Upper lobe of left lung (tissue), 6 donors: ENCODE measurements around the gene SPATS2. TPM values are rescaled to one million over a fixed set of nuclear protein-coding genes. Genes with fewer than 3 reads are reported as not detected.
A peak's percentile ranks its signal among the peaks of the same experiment; 100 is the strongest.
"Not testable (repeated sequence)": the region's sequence is repeated elsewhere in the genome, so short reads cannot be mapped to it uniquely, and the experiment has no call there.

Experiments used
- ATAC-seq, 2 donors: fragments of 200-7000 bp; cut with Tn5 transposase; one replicate each; pipeline ENCODE4 v1.9.1; 2022; ENCODE audit warnings: mild to moderate bottlenecking in 2 of 2, moderate library complexity in 2 of 2; ENCODE audit not compliant: low FRiP score in 2 of 2
- DNase-seq, 2 donors: peaks; one replicate each; pipeline ENCODE4 v3.0.0-alpha.2; 2019 to 2020
- H3K27ac ChIP-seq, 4 donors: fragments of 200-600 bp; sonication (generic); one replicate each; pipeline ENCODE4 v1.5.1; 2016 to 2019
- H3K27me3 ChIP-seq, 4 donors: fragments of 200-600 bp; sonication (generic); one replicate each; pipeline ENCODE4 v1.5.1; 2017 to 2019
- H3K36me3 ChIP-seq, 4 donors: fragments of 200-600 bp; sonication (generic); one replicate each; pipeline ENCODE4 v1.5.1; 2016 to 2019
- H3K4me1 ChIP-seq, 4 donors: fragments of 200-600 bp; sonication (generic); one replicate each; pipeline ENCODE4 v1.5.1; 2018 to 2019
- H3K4me3 ChIP-seq, 4 donors: fragments of 200-600 bp; sonication (generic); one replicate each; pipeline ENCODE4 v1.5.1; 2017 to 2019; ENCODE audit warnings: mild to moderate bottlenecking in 2 of 4, moderate library complexity in 1 of 4
- H3K9me3 ChIP-seq, 4 donors: fragments of 200-600 bp; sonication (generic); one replicate each; pipeline ENCODE4 v1.5.1; 2018 to 2019
- EP300 ChIP-seq, 4 donors: sonication (generic); formaldehyde crosslinking; IDR thresholded peaks; one replicate each; pipeline ENCODE4 v1.5.1; 2017; ENCODE audit warnings: antibody characterized with exemption in 4 of 4, control low read depth in 2 of 4
- POLR2A ChIP-seq, 4 donors: fragments of 450-650 bp; IDR thresholded peaks; one replicate each; pipeline ENCODE4 v1.5.1; 2016 to 2017; ENCODE audit warnings: antibody characterized with exemption in 4 of 4, mild to moderate bottlenecking in 2 of 4
- POLR2AphosphoS5 ChIP-seq, 2 donors: sonication (generic); formaldehyde crosslinking; IDR thresholded peaks; one replicate each; pipeline ENCODE4 v1.5.1; 2017; ENCODE audit warnings: antibody characterized with exemption in 2 of 2
- WGBS, 2 donors: methylation state at CpG; one replicate each; pipeline ENCODE4 v1.1.5; 2017 to 2018; 5-methylcytosine and 5-hydroxymethylcytosine counted together
- total RNA-seq, 6 donors: library from RNA; depleted of rRNA in 4 of 6; stranded (reverse); fragments of >200 nt in 4 of 6; gene quantifications; one replicate each; pipeline versions ENCODE4 v1.1.0 to v1.2.1, GENCODE V29; 2016 to 2021
- TF ChIP-seq, protein P1 (sequence below), 6 experiments: fragments of 450-650 bp in 4 of 6; fragments of 200-600 bp in 2 of 6; sonication (generic) in 2 of 6; IDR thresholded peaks; one replicate each; pipeline ENCODE4 v1.5.1; 2016 to 2019; ENCODE audit warnings: antibody characterized with exemption in 6 of 6
- donor health status: DM: no; HTN: no; CAD: no; lungs with moderate emphysema.
- donor health status: DM: no; HTN: yes; CAD: no; lungs with severe emphysema.

SPATS2 gene
- total RNA-seq, 6 donors from 2014 or later: 6.2 to 33.5 (median 14.4) TPM

DNA sequence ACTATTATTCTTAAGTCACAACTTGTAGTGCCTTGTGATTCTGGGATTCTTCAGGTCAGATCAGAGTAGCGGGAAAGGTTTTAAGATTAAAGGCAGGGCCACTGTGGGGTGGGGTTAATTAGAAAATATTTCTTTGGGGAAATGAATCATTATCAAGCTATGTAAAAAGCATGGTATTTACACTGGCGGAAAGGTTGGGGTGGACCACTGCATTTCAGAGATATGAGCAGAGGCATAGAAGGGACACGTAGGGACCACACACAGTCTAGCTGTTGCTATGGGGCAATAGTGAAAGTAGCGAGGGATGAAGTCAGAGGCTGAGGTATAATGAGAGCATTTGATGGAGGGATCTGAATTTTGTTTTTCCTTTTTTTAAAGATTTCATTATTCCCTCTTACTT is 139.9 kb downstream of the SPATS2 start:
- DNase-seq: no peak
- H3K4me3 ChIP-seq: no peak overlapping the region
- H3K4me1 ChIP-seq: peaks cover 0 to 9% (median 1%) of the 10 kb centered on the region in 4 donors
- TF ChIP-seq POLR2A (IDR thresholded peaks at IDR 0.05) (no peak), EP300 (IDR thresholded peaks at IDR 0.05) (no peak), POLR2AphosphoS5 (IDR thresholded peaks at IDR 0.05) (no peak)
- TF ChIP-seq, protein P1, sequence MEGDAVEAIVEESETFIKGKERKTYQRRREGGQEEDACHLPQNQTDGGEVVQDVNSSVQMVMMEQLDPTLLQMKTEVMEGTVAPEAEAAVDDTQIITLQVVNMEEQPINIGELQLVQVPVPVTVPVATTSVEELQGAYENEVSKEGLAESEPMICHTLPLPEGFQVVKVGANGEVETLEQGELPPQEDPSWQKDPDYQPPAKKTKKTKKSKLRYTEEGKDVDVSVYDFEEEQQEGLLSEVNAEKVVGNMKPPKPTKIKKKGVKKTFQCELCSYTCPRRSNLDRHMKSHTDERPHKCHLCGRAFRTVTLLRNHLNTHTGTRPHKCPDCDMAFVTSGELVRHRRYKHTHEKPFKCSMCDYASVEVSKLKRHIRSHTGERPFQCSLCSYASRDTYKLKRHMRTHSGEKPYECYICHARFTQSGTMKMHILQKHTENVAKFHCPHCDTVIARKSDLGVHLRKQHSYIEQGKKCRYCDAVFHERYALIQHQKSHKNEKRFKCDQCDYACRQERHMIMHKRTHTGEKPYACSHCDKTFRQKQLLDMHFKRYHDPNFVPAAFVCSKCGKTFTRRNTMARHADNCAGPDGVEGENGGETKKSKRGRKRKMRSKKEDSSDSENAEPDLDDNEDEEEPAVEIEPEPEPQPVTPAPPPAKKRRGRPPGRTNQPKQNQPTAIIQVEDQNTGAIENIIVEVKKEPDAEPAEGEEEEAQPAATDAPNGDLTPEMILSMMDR (IDR thresholded peaks at IDR 0.05): no peak
- WGBS, 2 donors: 91 to 94% methylated on average over 4 of the region's 4 CpGs
- peak in 1 of 2 donors; percentile 61 for ATAC-seq
- H3K9me3 ChIP-seq: no peaks in the 10 kb centered on the region
- no peaks in the 10 kb centered on the region for H3K27me3 ChIP-seq
- H3K36me3 ChIP-seq: peaks cover 0 to 4% (median 0%) of the 10 kb centered on the region in 4 donors
- no peak overlapping the region for H3K27ac ChIP-seq

DNA sequence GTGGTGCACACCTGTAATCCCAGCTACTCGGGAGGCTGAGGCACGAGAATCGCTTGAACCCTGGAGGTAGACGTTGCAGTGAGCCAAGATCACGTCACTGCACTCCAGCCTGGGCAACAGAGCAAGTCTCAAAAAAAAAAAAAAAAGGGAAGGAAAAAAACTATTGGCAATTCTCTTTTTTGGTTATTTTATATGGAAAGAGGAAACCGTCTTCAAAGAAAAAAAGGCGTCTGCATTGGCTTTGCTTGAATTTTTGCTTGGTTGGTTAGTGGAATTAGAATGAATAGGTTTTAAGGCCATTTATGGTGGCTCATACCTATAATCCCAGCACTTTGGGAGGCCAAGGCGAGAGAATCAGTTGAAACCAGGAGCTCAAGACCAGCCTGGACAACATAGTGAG is 142.4 kb downstream of the SPATS2 start:
- H3K4me1 ChIP-seq: not testable (repeated sequence)

GRCh38 chr12:49511410-49511809 is 144.1 kb downstream of the SPATS2 start:
- Histone ChIP-seq H3K9me3 (no peaks in the 10 kb centered on the region), H3K27ac (no peak overlapping the region), H3K36me3 (no peaks in the 10 kb centered on the region), H3K27me3 (no peaks in the 10 kb centered on the region), H3K4me3 (no peak overlapping the region), H3K4me1 (no peaks in the 10 kb centered on the region)
- no peak for DNase-seq
- TF ChIP-seq EP300 (IDR thresholded peaks at IDR 0.05) (no peak), POLR2A (IDR thresholded peaks at IDR 0.05) (no peak), POLR2AphosphoS5 (IDR thresholded peaks at IDR 0.05) (no peak)
- TF ChIP-seq, protein P1 (IDR thresholded peaks at IDR 0.05): no peak
- no peak for ATAC-seq

More for the DNA sequence above, 142.4 kb downstream of the SPATS2 start:
- ATAC-seq, H3K27me3 ChIP-seq, H3K27ac ChIP-seq, H3K4me3 ChIP-seq, DNase-seq, H3K9me3 ChIP-seq, H3K36me3 ChIP-seq: not testable (repeated sequence)
- WGBS, 2 donors: 84 to 93% methylated on average over 8 of the region's 8 CpGs

GRCh38 chr12:49512546-49512945 is 145.3 kb downstream of the SPATS2 start:
- ATAC-seq: no peak
- TF ChIP-seq POLR2AphosphoS5 (IDR thresholded peaks at IDR 0.05) (no peak), POLR2A (IDR thresholded peaks at IDR 0.05) (no peak), EP300 (IDR thresholded peaks at IDR 0.05) (no peak)
- TF ChIP-seq, protein P1 (IDR thresholded peaks at IDR 0.05): no peak
- H3K27me3 ChIP-seq: no peaks in the 10 kb centered on the region
- H3K9me3 ChIP-seq: no peaks in the 10 kb centered on the region
- no peaks in the 10 kb centered on the region for H3K4me1 ChIP-seq
- H3K36me3 ChIP-seq: no peaks in the 10 kb centered on the region
- no peak overlapping the region for H3K27ac ChIP-seq
- WGBS, 2 donors: 76 to 90% methylated on average over 1 of the region's 1 CpG
- H3K4me3 ChIP-seq: no peak overlapping the region
- no peak for DNase-seq

DNA sequence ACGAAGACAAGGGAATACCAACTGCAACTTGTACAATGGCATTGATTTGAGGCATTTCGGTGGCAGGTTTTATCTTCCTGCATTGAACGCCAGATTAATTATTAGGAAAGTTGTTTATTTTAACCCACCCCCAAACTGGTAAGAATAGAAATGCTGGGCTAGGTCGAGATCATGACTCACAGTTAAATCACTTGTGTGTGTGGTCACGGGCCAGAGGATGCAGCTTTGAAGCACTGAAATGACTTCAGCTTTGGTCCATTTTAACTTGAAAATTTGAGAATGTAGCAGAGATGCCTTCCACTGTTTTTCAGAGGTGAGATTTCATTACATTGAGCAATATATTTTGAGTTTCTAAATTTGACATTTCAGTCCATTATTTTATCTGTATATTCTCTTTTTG is 148.0 kb downstream of the SPATS2 start:
- ATAC-seq (no peak), DNase-seq (no peak)

More for the DNA sequence above, 148.0 kb downstream of the SPATS2 start:
- no peaks in the 10 kb centered on the region for H3K4me1 ChIP-seq
- no peak for TF ChIP-seq EP300 (IDR thresholded peaks at IDR 0.05)
- TF ChIP-seq, protein P1 (IDR thresholded peaks at IDR 0.05): no peak
- TF ChIP-seq POLR2A (IDR thresholded peaks at IDR 0.05): no peak
- no peak for TF ChIP-seq POLR2AphosphoS5 (IDR thresholded peaks at IDR 0.05)
- H3K36me3 ChIP-seq: no peaks in the 10 kb centered on the region
- H3K27ac ChIP-seq: no peak overlapping the region
- no peak overlapping the region for H3K4me3 ChIP-seq
- H3K9me3 ChIP-seq: no peaks in the 10 kb centered on the region
- 86 to 88% methylated on average over 5 of the region's 5 CpGs for WGBS, 2 donors
- no peaks in the 10 kb centered on the region for H3K27me3 ChIP-seq
